ENCODE results near the gene DBET.
"Not testable (repeated sequence)": the region's sequence is repeated elsewhere in the genome, so short reads cannot be mapped to it uniquely, and the experiment has no call there.

- TF ChIP-seq EZH2 (IDR thresholded peaks at IDR 0.05); POLR2AphosphoS5 (IDR thresholded peaks at IDR 0.05; ENCODE audit: borderline replicate concordance, low read depth, low read length): not testable (repeated sequence)
Observed at GRCh38 chr4:190040873-190041272, 23.4 kb upstream of the DBET start.
